Inferior parietal cortex (tissue), 1 donor: ENCODE data around the gene KCNMA1.

Experiments used
- DNase-seq: peaks from one replicate; pipeline ENCODE4 v3.0.0-alpha.2; 2016; ENCODE audit errors: extremely low spot score

Gene KCNMA1

GRCh38 chr10:77634939-77635338 lies 2.7 kb downstream of the KCNMA1 start:
- no peak for DNase-seq

DNA sequence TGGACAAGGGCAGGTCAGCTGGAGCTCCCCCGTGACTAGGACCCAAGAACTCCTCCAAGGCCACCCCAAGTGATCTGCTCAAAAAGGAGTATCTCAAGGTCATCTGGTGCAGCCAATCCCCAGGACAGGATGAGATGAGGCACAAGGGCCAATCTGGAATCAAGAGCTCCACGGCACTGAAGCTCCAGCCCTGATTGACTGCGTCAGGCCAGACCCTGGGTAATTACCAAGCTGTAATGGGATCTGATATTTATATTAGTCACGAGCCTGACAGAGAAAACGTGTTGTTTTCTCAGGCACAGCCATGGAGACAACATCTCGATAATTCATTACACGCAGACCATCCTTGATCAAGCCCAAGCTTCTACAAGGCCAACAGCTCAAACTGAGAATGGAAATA lies 4.2 kb downstream of the KCNMA1 start:
- no peak for DNase-seq

- DNase-seq: no peak
Measured at GRCh38 chr10:77631241-77631640, 6.4 kb downstream of the KCNMA1 start.

GRCh38 chr10:77630507-77630848 lies 7.1 kb downstream of the KCNMA1 start:
- DNase-seq: no peak

- DNase-seq: no peak
Measured at GRCh38 chr10:77629775-77630506, 7.7 kb downstream of the KCNMA1 start.

GRCh38 chr10:77628906-77629730 lies 8.5 kb downstream of the KCNMA1 start:
- no peak for DNase-seq

- no peak for DNase-seq
Measured at GRCh38 chr10:77626266-77626935, 11.2 kb downstream of the KCNMA1 start.

DNA sequence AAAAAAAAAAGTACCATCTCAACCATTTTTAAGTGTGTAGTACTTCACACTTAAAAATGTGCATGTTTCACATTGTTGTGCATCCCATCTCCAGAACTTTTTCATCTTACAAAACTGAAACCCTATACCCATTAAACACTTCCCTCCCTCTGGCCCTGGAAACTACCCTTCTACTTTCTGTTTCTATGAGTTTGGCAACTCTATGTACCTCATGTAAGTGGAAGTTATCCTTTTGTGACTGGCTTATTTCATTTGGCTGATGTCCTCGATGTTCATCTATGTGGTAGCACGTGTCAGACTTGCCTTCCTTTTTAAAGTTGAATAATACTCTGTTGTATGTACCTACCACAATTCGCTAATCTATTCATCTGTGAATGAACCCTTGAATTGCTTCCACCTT lies 12.2 kb downstream of the KCNMA1 start:
- no peak for DNase-seq

GRCh38 chr10:77622889-77623291 lies 14.7 kb downstream of the KCNMA1 start:
- DNase-seq: no peak

DNA sequence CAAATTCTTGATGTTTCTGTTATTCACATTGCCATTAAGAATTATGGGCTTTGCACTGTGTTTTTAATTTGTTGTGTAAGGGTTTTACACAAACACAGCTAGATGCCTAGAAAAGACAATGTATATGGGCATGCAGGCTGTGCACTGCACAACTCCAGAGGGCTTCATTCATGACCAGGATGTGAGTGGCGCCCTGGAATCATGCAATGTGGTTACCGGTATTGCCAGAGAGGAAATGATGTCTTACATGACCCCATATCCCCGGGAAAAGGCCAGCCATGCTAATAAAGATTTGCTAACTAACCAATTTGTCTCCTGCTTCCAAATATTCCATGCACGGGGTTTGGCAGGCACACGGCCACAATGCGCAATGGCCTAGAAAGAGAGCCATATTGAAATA lies 16.9 kb downstream of the KCNMA1 start:
- DNase-seq: no peak

- DNase-seq: no peak
Measured at GRCh38 chr10:77619964-77620703, 17.5 kb downstream of the KCNMA1 start.

GRCh38 chr10:77618117-77618516 lies 19.5 kb downstream of the KCNMA1 start:
- no peak for DNase-seq

DNA sequence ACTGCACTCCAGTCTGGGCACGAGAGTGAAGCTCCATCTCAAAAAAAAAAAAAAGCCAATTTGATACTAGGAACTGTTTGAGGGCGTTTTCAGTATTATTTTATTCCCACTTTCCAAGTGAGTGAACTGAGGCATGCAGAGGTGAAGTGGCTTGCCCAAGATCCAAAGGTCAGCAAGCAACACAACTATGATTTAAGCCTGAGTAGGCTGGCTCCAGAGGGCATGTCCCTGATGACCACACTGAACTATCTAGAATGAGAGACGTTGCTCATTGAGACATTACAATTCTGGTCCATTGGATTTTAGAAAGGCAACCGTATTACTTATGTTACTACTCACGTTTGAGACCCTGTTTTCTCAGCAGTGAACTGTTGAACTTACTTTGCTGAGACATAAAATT lies 20.8 kb downstream of the KCNMA1 start:
- DNase-seq: no peak

GRCh38 chr10:77614778-77615625 lies 22.6 kb downstream of the KCNMA1 start:
- DNase-seq: no peak

DNA sequence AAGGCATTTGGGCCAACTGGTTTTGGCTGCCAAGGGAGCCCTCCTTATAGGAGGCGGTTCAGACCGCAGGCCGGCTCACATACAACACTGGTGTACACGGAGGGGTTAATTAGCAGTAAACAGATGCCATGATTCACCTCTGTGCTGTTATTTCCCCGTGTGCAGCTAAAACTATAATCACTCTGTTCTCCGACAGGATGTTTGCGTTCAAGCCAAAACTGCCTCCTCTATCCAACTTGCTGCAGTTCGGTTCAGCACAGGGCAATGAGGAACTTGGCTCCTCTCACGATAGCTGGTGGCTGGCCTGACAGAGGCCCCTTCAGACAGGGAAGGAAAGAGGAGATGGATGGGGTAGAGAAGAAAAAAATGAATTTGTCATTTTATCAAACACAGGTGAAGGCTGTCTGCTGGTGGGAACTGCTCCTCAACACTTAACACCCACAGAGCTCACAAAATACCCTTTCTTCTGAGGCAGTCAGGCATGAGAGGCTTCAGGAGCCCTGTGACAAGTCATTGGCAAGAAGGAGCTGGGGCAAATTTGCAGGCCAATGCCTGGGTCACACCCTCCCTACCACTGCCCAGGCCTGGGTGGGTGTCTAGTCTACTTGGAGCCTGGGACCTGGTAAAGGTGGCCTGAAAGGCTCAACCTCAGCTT lies 24.0 kb downstream of the KCNMA1 start:
- DNase-seq: no peak

- no peak for DNase-seq
Measured at GRCh38 chr10:77611670-77612069, 25.9 kb downstream of the KCNMA1 start.

- DNase-seq: no peak
Measured at GRCh38 chr10:77611221-77611620, 26.4 kb downstream of the KCNMA1 start.

DNA sequence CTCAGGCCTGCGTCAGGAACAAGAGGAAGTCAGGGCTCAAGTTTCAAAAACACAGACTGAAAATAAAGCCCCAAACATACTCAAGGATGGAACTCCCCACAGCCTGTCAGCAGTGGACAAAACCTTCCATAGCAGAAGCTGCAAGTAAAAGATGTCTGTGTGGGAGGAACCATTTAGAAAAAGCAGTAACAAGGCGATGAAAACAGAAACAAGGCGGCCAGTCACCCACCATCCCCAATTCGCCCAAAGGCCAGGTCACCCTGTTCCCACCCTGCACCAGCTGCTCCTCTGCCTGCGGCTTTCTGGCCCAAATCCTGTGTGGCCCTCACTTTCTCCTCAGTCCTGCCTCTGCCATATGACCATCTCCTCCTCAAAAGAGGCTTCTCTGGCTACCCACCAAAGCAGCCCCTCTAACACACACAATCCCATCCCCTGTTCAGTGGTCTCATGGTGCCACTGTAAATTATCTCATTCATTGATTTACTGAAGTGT lies 27.8 kb downstream of the KCNMA1 start:
- DNase-seq: no peak

DNA sequence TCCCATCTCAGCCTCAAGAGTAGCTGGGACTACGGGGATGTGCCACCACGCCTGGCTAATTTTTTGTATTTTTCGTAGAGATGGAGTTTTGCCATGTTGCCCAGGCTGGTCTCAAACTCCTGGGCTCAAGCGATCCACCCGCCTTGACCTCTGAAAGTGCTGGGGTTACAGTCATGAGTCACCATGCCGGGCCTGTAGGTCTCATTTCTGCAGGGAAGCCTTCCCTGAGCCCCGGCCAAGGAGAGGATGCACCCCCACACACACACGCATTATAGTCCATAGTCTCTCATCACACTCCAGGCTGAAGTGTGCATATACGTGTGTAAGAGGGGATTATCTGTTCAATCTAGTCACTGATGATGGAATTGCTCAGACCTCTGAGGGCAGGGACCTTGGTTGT lies 29.3 kb downstream of the KCNMA1 start:
- no peak for DNase-seq

GRCh38 chr10:77606751-77607150 lies 30.9 kb downstream of the KCNMA1 start:
- DNase-seq: no peak
